DND-41 (cell line): ENCODE data around the gene ECPAS.
"Not testable (repeated sequence)": the region's sequence is repeated elsewhere in the genome, so short reads cannot be mapped to it uniquely, and the experiment has no call there.

Experiments used
- ATAC-seq: fragments of 200-7000 bp; cut with Tn5 transposase; 3 replicates; pipeline ENCODE4 v1.9.1; 2021; ENCODE audit warnings: low read depth; ENCODE audit not compliant: insufficient read depth
- DNase-seq: peaks from one replicate; pipeline ENCODE4 v3.0.0-alpha.2; 2020
- H2AFZ ChIP-seq: 2 replicates; pipeline ENCODE4 v1.6.0; 2012; ENCODE audit warnings: low read depth, low read length
- H3K27ac ChIP-seq: 2 replicates; pipeline ENCODE4 v1.5.1; 2012; ENCODE audit warnings: low read length, inconsistent platforms
- H3K27me3 ChIP-seq: fragments of 200-600 bp; sonication (generic); 2 replicates; pipeline ENCODE4 v1.6.0; 2012; ENCODE audit warnings: low read length, mild to moderate bottlenecking, inconsistent platforms; ENCODE audit not compliant: insufficient read depth, poor library complexity
- H3K36me3 ChIP-seq: 2 replicates; pipeline ENCODE4 v1.5.1; 2012; ENCODE audit warnings: low read length, inconsistent platforms; ENCODE audit not compliant: insufficient read depth
- H3K4me1 ChIP-seq: 2 replicates; pipeline ENCODE4 v1.5.1; 2012; ENCODE audit warnings: mild to moderate bottlenecking, low read length; ENCODE audit not compliant: insufficient read depth
- H3K4me2 ChIP-seq: 2 replicates; pipeline ENCODE4 v1.6.0; 2012; ENCODE audit warnings: mild to moderate bottlenecking, moderate library complexity, low read length, inconsistent platforms; ENCODE audit not compliant: insufficient read depth
- H3K4me3 ChIP-seq, 2 experiments: fragments of 200-600 bp in 1 of 2; shearing (Covaris generic) in 1 of 2; 2 replicates each; pipeline ENCODE4 v1.5.1; 2012 to 2016; ENCODE audit warnings: inconsistent platforms in 2 of 2, low read length in 2 of 2, mild to moderate bottlenecking in 2 of 2, low read depth in 1 of 2, moderate library complexity in 1 of 2
- H3K79me2 ChIP-seq: 2 replicates; pipeline ENCODE4 v1.6.0; 2012; ENCODE audit warnings: low read length, inconsistent platforms; ENCODE audit not compliant: insufficient read depth
- H3K9ac ChIP-seq: 2 replicates; pipeline ENCODE4 v1.6.0; 2012; ENCODE audit warnings: low read depth, mild to moderate bottlenecking, inconsistent platforms, low read length, moderate library complexity
- H3K9me3 ChIP-seq: 2 replicates; pipeline ENCODE4 v1.5.1; 2012; ENCODE audit warnings: low read length, moderate library complexity, mild to moderate bottlenecking, inconsistent platforms; ENCODE audit not compliant: insufficient read depth, severe bottlenecking
- H4K20me1 ChIP-seq: 2 replicates; pipeline ENCODE4 v1.6.0; 2012; ENCODE audit warnings: low read length; ENCODE audit not compliant: insufficient read depth
- EZH2 ChIP-seq: IDR thresholded peaks from 3 replicates; pipeline ENCODE4 v1.6.1; 2012; ENCODE audit warnings: borderline replicate concordance, low read depth, mild to moderate bottlenecking, moderate library complexity, low read length, inconsistent platforms; ENCODE audit not compliant: severe bottlenecking
- TF ChIP-seq, protein P1 (sequence below): IDR thresholded peaks from 2 replicates; pipeline ENCODE4 v1.5.1; 2012; ENCODE audit warnings: borderline replicate concordance, low read length, moderate library complexity, mild to moderate bottlenecking; ENCODE audit not compliant: poor library complexity, severe bottlenecking; ENCODE audit errors: extremely low read depth

The ECPAS gene

DNA sequence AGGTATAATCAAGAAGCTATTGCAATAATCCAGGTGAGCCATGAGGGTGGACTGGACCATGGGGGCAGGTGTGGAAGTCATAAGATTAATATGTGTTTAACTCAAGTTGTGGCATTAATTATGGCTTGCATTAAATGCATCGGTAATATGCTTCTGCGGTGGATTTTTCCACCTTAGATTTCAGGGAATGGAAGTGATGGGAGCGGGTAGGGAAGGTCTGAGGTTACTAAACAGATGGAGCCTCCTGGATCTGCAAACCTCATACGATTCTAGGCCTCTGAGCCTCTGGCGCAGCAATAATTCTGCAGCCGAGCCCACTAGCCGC lies 40.5 kb upstream of the ECPAS start:
- H3K4me3 ChIP-seq, result no peak overlapping the region
- no peak overlapping the region for H3K27ac ChIP-seq
- H3K4me2 ChIP-seq, result no peak overlapping the region
- no peaks in the 10 kb centered on the region for H3K9me3 ChIP-seq
- TF ChIP-seq, protein P1, sequence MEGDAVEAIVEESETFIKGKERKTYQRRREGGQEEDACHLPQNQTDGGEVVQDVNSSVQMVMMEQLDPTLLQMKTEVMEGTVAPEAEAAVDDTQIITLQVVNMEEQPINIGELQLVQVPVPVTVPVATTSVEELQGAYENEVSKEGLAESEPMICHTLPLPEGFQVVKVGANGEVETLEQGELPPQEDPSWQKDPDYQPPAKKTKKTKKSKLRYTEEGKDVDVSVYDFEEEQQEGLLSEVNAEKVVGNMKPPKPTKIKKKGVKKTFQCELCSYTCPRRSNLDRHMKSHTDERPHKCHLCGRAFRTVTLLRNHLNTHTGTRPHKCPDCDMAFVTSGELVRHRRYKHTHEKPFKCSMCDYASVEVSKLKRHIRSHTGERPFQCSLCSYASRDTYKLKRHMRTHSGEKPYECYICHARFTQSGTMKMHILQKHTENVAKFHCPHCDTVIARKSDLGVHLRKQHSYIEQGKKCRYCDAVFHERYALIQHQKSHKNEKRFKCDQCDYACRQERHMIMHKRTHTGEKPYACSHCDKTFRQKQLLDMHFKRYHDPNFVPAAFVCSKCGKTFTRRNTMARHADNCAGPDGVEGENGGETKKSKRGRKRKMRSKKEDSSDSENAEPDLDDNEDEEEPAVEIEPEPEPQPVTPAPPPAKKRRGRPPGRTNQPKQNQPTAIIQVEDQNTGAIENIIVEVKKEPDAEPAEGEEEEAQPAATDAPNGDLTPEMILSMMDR, result no peak
- no peak for TF ChIP-seq EZH2
- H3K4me1 ChIP-seq, result no peaks in the 10 kb centered on the region
- H3K27me3 ChIP-seq, result no peaks in the 10 kb centered on the region
- no peak for ATAC-seq
- no peak overlapping the region for H3K9ac ChIP-seq
- no peak overlapping the region for H2AFZ ChIP-seq
- no peaks in the 10 kb centered on the region for H3K36me3 ChIP-seq
- H3K79me2 ChIP-seq, result no peaks in the 10 kb centered on the region
- no peak for DNase-seq
- no peaks in the 10 kb centered on the region for H4K20me1 ChIP-seq

DNA sequence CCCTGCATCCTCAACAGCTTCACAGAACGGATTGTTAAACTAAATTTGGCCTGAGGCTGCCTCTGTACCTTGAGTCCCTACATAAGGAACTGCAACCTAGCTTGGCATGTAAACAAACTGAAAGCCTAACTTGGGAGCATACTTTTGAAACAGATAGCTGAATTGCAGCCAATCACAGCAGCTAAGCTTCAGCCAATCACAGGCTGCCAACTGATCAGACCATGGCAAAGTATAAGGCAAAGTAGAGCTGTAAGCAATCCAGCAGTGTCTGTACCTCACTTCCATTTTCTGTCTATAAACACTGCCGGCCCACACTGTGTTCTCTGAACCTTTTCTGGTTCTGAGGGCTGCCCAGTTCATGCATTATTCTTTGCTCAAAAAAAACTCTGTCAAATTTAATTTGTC lies 31.9 kb upstream of the ECPAS start:
- Histone ChIP-seq H3K9me3 (no peaks in the 10 kb centered on the region), H3K4me3 (no peak overlapping the region), H3K9ac (no peak overlapping the region), H3K27me3 (no peaks in the 10 kb centered on the region), H4K20me1 (no peaks in the 10 kb centered on the region), H3K4me1 (no peaks in the 10 kb centered on the region), H3K27ac (no peak overlapping the region), H3K36me3 (no peaks in the 10 kb centered on the region), H3K4me2 (no peak overlapping the region), H3K79me2 (no peaks in the 10 kb centered on the region), H2AFZ (no peak overlapping the region)
- ATAC-seq (no peak), DNase-seq (no peak)
- TF ChIP-seq EZH2, result no peak
- TF ChIP-seq, protein P1, result no peak

DNA sequence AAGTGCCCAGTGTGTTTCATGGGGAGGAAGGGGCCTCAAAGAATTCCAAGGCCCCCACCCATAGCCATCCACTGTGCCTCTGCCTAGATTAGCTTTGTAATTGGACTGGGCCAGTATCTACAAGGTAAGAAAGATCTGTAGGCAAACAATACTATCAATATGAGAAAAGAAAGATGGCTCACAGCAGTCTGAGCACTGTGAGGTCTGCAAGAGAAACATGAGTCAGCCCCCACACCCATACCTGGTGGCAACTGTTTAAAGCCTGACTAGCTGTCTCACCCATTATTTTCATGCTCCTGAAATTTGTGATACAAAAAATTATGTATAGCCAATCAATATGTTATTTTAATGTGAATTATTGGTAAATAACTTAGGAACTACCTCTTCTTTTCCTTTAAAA lies 30.8 kb upstream of the ECPAS start:
- TF ChIP-seq, protein P1, result no peak
- no peak for TF ChIP-seq EZH2
- no peaks in the 10 kb centered on the region for H3K27me3 ChIP-seq
- no peak overlapping the region for H2AFZ ChIP-seq
- H3K9me3 ChIP-seq, result no peaks in the 10 kb centered on the region
- H3K4me3 ChIP-seq, result no peak overlapping the region
- no peaks in the 10 kb centered on the region for H3K4me1 ChIP-seq
- H4K20me1 ChIP-seq, result no peaks in the 10 kb centered on the region
- DNase-seq, result no peak
- H3K79me2 ChIP-seq, result no peaks in the 10 kb centered on the region
- no peaks in the 10 kb centered on the region for H3K36me3 ChIP-seq
- no peak overlapping the region for H3K27ac ChIP-seq
- H3K4me2 ChIP-seq, result no peak overlapping the region
- H3K9ac ChIP-seq, result no peak overlapping the region
- ATAC-seq, result no peak

DNA sequence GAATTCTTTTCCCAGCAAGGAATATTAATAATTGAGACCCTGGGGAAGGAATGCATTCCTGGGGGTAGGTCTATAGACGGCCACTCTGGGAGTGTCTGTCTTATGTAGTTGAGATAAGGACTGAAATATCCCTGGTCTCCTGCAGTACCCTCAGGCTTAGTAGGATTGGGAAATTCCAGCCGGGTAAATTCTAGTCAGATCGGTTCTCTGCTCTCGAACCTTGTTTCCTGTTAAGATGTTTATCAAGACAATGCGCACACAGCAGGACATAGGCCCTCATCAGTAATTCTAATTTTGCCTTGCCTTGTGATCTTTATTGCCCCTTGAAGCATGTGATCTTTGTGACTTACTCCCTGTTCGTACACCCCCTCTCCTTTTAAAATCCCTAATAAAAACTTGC lies 27.4 kb upstream of the ECPAS start:
- not testable (repeated sequence) for H3K27me3 ChIP-seq, H2AFZ ChIP-seq, H3K36me3 ChIP-seq, ATAC-seq, H4K20me1 ChIP-seq, DNase-seq, H3K4me2 ChIP-seq, H3K79me2 ChIP-seq, H3K4me3 ChIP-seq, H3K4me1 ChIP-seq, H3K9me3 ChIP-seq, H3K9ac ChIP-seq, H3K27ac ChIP-seq
